PC-9 (cell line): Measurements from ENCODE around the gene KAT6B. TPM values are rescaled to one million over a fixed set of nuclear protein-coding genes. Genes with fewer than 3 reads are reported as not detected.

Experiments used
- BruUV-seq: library from RNA; stranded (reverse); fragments of 400-500 nt; replicated peaks from 2 replicates; lab custom pipeline; 2021; lab: Mats Ljungman, UMichigan
- CTCF ChIA-PET: fragments of 300-600 bp; sonication (Branson Sonifier 250); formaldehyde crosslinking; loops from one replicate; lab custom pipeline; 2022; ENCODE audit warnings: antibody characterized with exemption; lab: Charles Lee
- POLR2A ChIA-PET: fragments of 300-600 bp; sonication (Branson Sonifier 250); formaldehyde crosslinking; loops from one replicate; lab custom pipeline; 2022; ENCODE audit warnings: antibody characterized with exemption; ENCODE audit not compliant: unreplicated experiment; lab: Charles Lee
- DNase-seq, 2 experiments: peaks; one replicate each; pipeline versions ENCODE4 v3.0.0 to v3.0.0-alpha.2; 2015 to 2022; ENCODE audit warnings: mixed read lengths in 1 of 2
- H2AFZ ChIP-seq: fragments of 200-600 bp; sonication (generic); 2 replicates; pipeline ENCODE4 v1.8.1; 2017; ENCODE audit warnings: antibody characterized with exemption
- H3F3A ChIP-seq: fragments of 200-600 bp; sonication (generic); 2 replicates; pipeline ENCODE4 v1.8.1; 2017; ENCODE audit warnings: antibody characterized with exemption, mild to moderate bottlenecking, low read depth; ENCODE audit not compliant: insufficient read depth
- H3K27ac ChIP-seq: fragments of 200-600 bp; sonication (generic); 2 replicates; pipeline ENCODE4 v1.6.1; 2016; ENCODE audit warnings: mixed run types
- H3K27me3 ChIP-seq: fragments of 200-600 bp; sonication (generic); 2 replicates; pipeline ENCODE4 v1.6.1; 2016; ENCODE audit warnings: low read depth, mixed run types; ENCODE audit not compliant: insufficient read depth
- H3K36me3 ChIP-seq: fragments of 200-600 bp; sonication (generic); 2 replicates; pipeline ENCODE4 v1.6.1; 2016; ENCODE audit warnings: low read depth, mixed run types
- H3K4me1 ChIP-seq: fragments of 200-600 bp; sonication (generic); replicated peaks from 2 replicates; pipeline ENCODE4 v1.6.1; 2016; ENCODE audit warnings: mixed run types; ENCODE audit not compliant: insufficient read depth
- H3K4me2 ChIP-seq: fragments of 200-600 bp; sonication (generic); 2 replicates; pipeline ENCODE4 v1.6.1; 2017; ENCODE audit warnings: mixed run types
- H3K4me3 ChIP-seq: fragments of 200-600 bp; sonication (generic); 2 replicates; pipeline ENCODE4 v1.6.1; 2016; ENCODE audit warnings: mixed run types
- H3K79me2 ChIP-seq: fragments of 200-600 bp; sonication (generic); 2 replicates; pipeline ENCODE4 v1.6.1; 2017; ENCODE audit warnings: low read depth, mixed run types
- H3K9me2 ChIP-seq: fragments of 200-600 bp; sonication (generic); 2 replicates; pipeline ENCODE4 v1.8.1; 2017; ENCODE audit warnings: mild to moderate bottlenecking; ENCODE audit not compliant: insufficient read depth
- H3K9me3 ChIP-seq: fragments of 200-600 bp; sonication (generic); 2 replicates; pipeline ENCODE4 v1.8.1; 2016; ENCODE audit warnings: low read depth; ENCODE audit not compliant: insufficient read depth
- H4K20me1 ChIP-seq: fragments of 200-600 bp; sonication (generic); 2 replicates; pipeline ENCODE4 v1.8.1; 2017; ENCODE audit not compliant: insufficient read depth
- CTCF ChIP-seq: fragments of 200-600 bp; sonication (generic); conservative IDR thresholded peaks from 2 replicates; pipeline ENCODE4 v1.6.1; 2017; ENCODE audit warnings: mixed run types, antibody characterized with exemption, mild to moderate bottlenecking, moderate library complexity
- EZH2 ChIP-seq: fragments of 200-600 bp; sonication (generic); IDR thresholded peaks from 2 replicates; pipeline ENCODE4 v1.8.0; 2017; ENCODE audit warnings: antibody characterized with exemption, low read depth
- intact Hi-C: fragments of 100-400 bp; cut with micrococcal nuclease; formaldehyde crosslinking; loops from one replicate; pipeline ENCODE4 v1.10.0; 2022; ENCODE audit not compliant: unreplicated experiment
- total RNA-seq: library from RNA; stranded (reverse); gene quantifications from 2 replicates; pipeline ENCODE4 v1.2.3, GENCODE V29; 2021

The KAT6B gene
- total RNA-seq, 1 experiment from 2014 or later: 30.9 TPM

- TF ChIP-seq CTCF (no peak), EZH2 (no peak)
- H3K4me3 ChIP-seq: no peak overlapping the region
- peak in 1 of 2 experiments; percentile 41 for DNase-seq
- intact Hi-C loops: no loop called here
- no peaks in the 10 kb centered on the region for H3K9me2 ChIP-seq
- no peaks in the 10 kb centered on the region for H3F3A ChIP-seq
- BruUV-seq: no TSS peak
- H3K27me3 ChIP-seq: no peaks in the 10 kb centered on the region
- peaks cover 7% of the 10 kb centered on the region for H4K20me1 ChIP-seq
- CTCF ChIA-PET: no interaction called here
- no peak overlapping the region for H3K4me2 ChIP-seq
- H3K4me1 ChIP-seq: peaks cover 10% of the 10 kb centered on the region; the same call in 1 of the 2 replicates
- H2AFZ ChIP-seq: no peak overlapping the region
- H3K27ac ChIP-seq: no peak overlapping the region
- POLR2A ChIA-PET: no interaction called here
- no peaks in the 10 kb centered on the region for H3K9me3 ChIP-seq
- peaks cover 36% of the 10 kb centered on the region for H3K79me2 ChIP-seq
- H3K36me3 ChIP-seq: no peaks in the 10 kb centered on the region
Measured at GRCh38 chr10:74871595-74872382, 45.4 kb downstream of the KAT6B start.

- H4K20me1 ChIP-seq: peaks cover 7% of the 10 kb centered on the region
- ChIA-PET POLR2A (no interaction called here), CTCF (no interaction called here)
- intact Hi-C loops: no loop called here
- no peak overlapping the region for H2AFZ ChIP-seq
- peaks cover 10% of the 10 kb centered on the region; the same call in 1 of the 2 replicates for H3K4me1 ChIP-seq
- H3K9me3 ChIP-seq: no peaks in the 10 kb centered on the region
- H3K27me3 ChIP-seq: no peaks in the 10 kb centered on the region
- BruUV-seq: no TSS peak
- H3F3A ChIP-seq: no peaks in the 10 kb centered on the region
- TF ChIP-seq EZH2 (no peak), CTCF (no peak)
- DNase-seq: no peak
- no peak overlapping the region for H3K4me3 ChIP-seq
- H3K36me3 ChIP-seq: no peaks in the 10 kb centered on the region
- H3K4me2 ChIP-seq: no peak overlapping the region
- peaks cover 20% of the 10 kb centered on the region for H3K79me2 ChIP-seq
- H3K9me2 ChIP-seq: no peaks in the 10 kb centered on the region
- H3K27ac ChIP-seq: no peak overlapping the region
Measured at GRCh38 chr10:74873803-74874454, 47.5 kb downstream of the KAT6B start.

GRCh38 chr10:74874649-74875048, 48.2 kb downstream of the KAT6B start:
- H4K20me1 ChIP-seq: peaks cover 7% of the 10 kb centered on the region
- no peak overlapping the region for H3K4me2 ChIP-seq
- DNase-seq: no peak
- peaks cover 19% of the 10 kb centered on the region; the same call in 1 of the 2 replicates for H3K79me2 ChIP-seq
- TF ChIP-seq EZH2 (no peak), CTCF (no peak)
- no peaks in the 10 kb centered on the region for H3K27me3 ChIP-seq
- intact Hi-C loops: no loop called here
- H3K9me3 ChIP-seq: no peaks in the 10 kb centered on the region
- H3F3A ChIP-seq: no peaks in the 10 kb centered on the region
- H3K4me1 ChIP-seq: peaks cover 10% of the 10 kb centered on the region; the same call in 1 of the 2 replicates
- ChIA-PET CTCF (interaction anchor here (0.7 kb wide), 1 partner anchor 114 kb away, joined by 5 read pairs; no protein-coding TSS in a partner anchor), POLR2A (interaction anchor here (0.7 kb wide), 1 partner anchor 337 kb away, joined by 3 read pairs; no protein-coding TSS in a partner anchor)
- no TSS peak for BruUV-seq
- H2AFZ ChIP-seq: no peak overlapping the region
- H3K27ac ChIP-seq: no peak overlapping the region
- no peak overlapping the region for H3K4me3 ChIP-seq
- no peaks in the 10 kb centered on the region for H3K36me3 ChIP-seq
- H3K9me2 ChIP-seq: no peaks in the 10 kb centered on the region
